GM18520 (cell line): ENCODE results near the gene SLC6A6.

Experiments used
- ATAC-seq: cut with Tn5 transposase; IDR thresholded peaks from one replicate; pipeline ENCODE4 v1.9.1; 2021; ENCODE audit not compliant: unreplicated experiment

The SLC6A6 gene

GRCh38 chr3:14402304-14402811, at the start of gene SLC6A6:
Gene SLC6A6, plus strand, starts transcription at chr3:14402606. Its CDS starts 41,029 bp downstream, at chr3:14443635.
- ATAC-seq = peak; percentile 62

- no peak for ATAC-seq
These were observed 48.9 kb upstream of the SLC6A6 start for GRCh38 chr3:14353502-14353901.

GRCh38 chr3:14357463-14357862, 44.9 kb upstream of the SLC6A6 start:
- no peak for ATAC-seq

GRCh38 chr3:14358426-14359211, 43.8 kb upstream of the SLC6A6 start:
- ATAC-seq = no peak

- no peak for ATAC-seq
These were observed 43.1 kb upstream of the SLC6A6 start for GRCh38 chr3:14359348-14359747.

GRCh38 chr3:14360123-14360881, 42.1 kb upstream of the SLC6A6 start:
- ATAC-seq = no peak

- no peak for ATAC-seq
These were observed 41.2 kb upstream of the SLC6A6 start for GRCh38 chr3:14361068-14361677.

- no peak for ATAC-seq
These were observed 39.5 kb upstream of the SLC6A6 start for GRCh38 chr3:14362890-14363289.

- no peak for ATAC-seq
These were observed 39.0 kb upstream of the SLC6A6 start for GRCh38 chr3:14363379-14363778.

- ATAC-seq = no peak
These were observed 38.4 kb upstream of the SLC6A6 start for GRCh38 chr3:14363991-14364390.

- ATAC-seq = no peak
These were observed 37.7 kb upstream of the SLC6A6 start for GRCh38 chr3:14364580-14365292.

- ATAC-seq = no peak
These were observed 36.2 kb upstream of the SLC6A6 start for GRCh38 chr3:14366248-14366647.

GRCh38 chr3:14366915-14367823, 35.2 kb upstream of the SLC6A6 start:
- no peak for ATAC-seq

- ATAC-seq = no peak
These were observed 34.3 kb upstream of the SLC6A6 start for GRCh38 chr3:14368146-14368545.

- no peak for ATAC-seq
These were observed 33.5 kb upstream of the SLC6A6 start for GRCh38 chr3:14368885-14369284.

GRCh38 chr3:14369675-14370669, 32.4 kb upstream of the SLC6A6 start:
- ATAC-seq = no peak

- ATAC-seq = no peak
These were observed 31.5 kb upstream of the SLC6A6 start for GRCh38 chr3:14370720-14371572.
